NCI-H460 (cell line): ENCODE data around the gene RSF1. TPM values are rescaled to one million over a fixed set of nuclear protein-coding genes. Genes with fewer than 3 reads are reported as not detected.
"Not testable (repeated sequence)": the region's sequence is repeated elsewhere in the genome, so short reads cannot be mapped to it uniquely, and the experiment has no call there.

Experiments used
- DNase-seq: peaks from one replicate; pipeline ENCODE4 v3.0.0-alpha.2; 2016; ENCODE audit warnings: low read depth; ENCODE audit errors: extremely low read depth
- polyA plus RNA-seq: library from polyadenylated mRNA; depleted of rRNA; stranded (reverse); fragments of >200 nt; gene quantifications from 2 replicates; pipeline ENCODE4 v1.2.3, GENCODE V29; 2014; cell fraction: nucleus; rRNA removed
- total RNA-seq: library from RNA; depleted of rRNA; stranded (reverse); fragments of >200 nt; shearing (Covaris generic); gene quantifications from 2 replicates; pipeline ENCODE4 v1.2.3, GENCODE V29; 2014; rRNA removed

RSF1 gene
- total RNA-seq = 18.4 and 19.2 TPM in 2 replicates
- polyA plus RNA-seq = 1.4 and 6.0 TPM in 2 replicates

- peak; percentile 95 for DNase-seq
Measured at GRCh38 chr11:77820565-77821348, at the start of gene RSF1, which contains the start of gene AAMDC. TSS of gene RSF1 (minus strand) at chr11:77820722. CDS start at chr11:77820714, 8 bp downstream. TSS of gene AAMDC (plus strand) at chr11:77821144. CDS start at chr11:77842497, 21,353 bp downstream.

GRCh38 chr11:77868744-77869143, 48.2 kb upstream of the RSF1 start:
- DNase-seq = no peak

DNA sequence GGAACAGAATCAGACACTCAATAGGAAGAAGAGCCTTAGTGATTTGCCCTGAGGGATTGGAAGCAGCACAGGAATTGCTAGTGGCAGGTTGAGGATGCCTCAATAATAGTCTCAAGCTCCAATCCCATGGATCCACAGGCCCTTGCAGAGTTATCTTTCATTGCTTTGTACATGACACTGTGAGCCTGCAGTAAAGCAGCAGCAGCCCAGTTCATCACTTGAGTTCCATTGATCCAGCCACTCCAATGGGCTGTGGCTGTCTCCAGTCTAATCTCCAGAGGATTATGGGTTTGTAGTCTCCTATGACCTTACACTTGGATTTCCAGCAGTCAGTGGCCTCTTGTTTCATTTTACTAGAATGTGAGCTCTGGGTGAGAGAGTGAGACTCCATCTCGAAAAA, 45.8 kb upstream of the RSF1 start:
- DNase-seq = no peak

GRCh38 chr11:77865805-77866204, 45.3 kb upstream of the RSF1 start:
- DNase-seq = no peak

DNA sequence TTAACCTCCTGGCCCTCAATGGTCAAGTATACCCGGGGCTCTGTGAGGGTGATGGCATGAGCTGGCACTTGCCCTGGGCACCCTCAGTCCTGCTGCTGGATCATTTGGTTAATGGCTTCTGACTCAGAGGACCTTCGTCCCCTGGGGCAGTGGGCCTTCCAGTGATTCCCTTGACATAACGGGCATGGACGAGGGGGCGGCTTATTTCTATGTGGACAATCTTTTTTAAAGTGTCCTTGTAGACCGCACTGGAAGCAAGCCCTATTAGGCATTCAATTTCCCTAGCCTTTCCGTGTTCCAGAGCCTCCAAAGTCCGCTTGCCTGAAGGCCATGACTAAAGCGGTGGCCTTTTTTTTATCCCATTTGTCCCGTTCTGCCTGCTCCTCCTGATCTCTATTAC, 40.9 kb upstream of the RSF1 start:
- not testable (repeated sequence) for DNase-seq

- not testable (repeated sequence) for DNase-seq
Measured at GRCh38 chr11:77857906-77858457, 37.5 kb upstream of the RSF1 start.

DNA sequence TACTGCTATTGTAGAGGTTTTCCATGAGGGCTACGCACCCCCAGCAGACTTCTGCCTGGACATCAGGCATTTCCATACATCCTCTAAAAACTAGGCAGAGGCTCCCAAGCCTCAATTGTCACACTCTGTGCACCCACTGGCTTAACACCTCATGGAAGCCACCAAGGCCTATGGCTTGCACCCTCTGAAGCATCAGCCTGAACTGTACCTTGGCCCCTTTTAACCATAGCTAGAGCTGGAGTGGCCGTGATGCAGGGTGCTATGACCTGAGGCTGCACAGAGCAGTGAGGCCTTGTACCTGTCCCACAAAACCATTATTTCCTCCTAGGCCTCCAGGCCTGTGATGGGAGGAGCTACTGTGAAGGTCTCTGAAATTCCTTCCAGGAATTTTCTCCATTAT, 34.3 kb upstream of the RSF1 start:
- DNase-seq = no peak

DNA sequence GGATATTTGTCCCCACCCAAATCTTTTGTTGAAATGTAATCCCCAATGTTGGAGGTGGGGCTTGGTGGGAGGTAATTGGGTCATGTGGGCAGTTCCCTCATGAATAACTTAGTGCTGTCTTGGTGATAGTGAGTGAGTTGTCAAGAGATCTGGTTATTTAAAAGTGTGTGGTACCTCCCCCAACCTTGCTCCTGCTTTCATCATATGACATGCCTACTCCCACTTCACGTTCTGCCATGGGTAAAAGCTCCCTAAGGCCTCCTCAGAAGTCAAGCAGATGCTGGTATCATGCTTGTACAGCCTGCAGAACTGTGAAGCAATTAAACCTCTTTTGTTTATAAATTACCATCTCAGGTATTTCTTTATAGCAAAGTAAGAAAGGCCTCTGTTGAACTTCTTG, 31.0 kb upstream of the RSF1 start:
- DNase-seq = no peak

GRCh38 chr11:77843700-77844099, 23.2 kb upstream of the RSF1 start:
- not testable (repeated sequence) for DNase-seq

GRCh38 chr11:77842441-77843121, 22.1 kb upstream of the RSF1 start:
- no peak for DNase-seq

DNA sequence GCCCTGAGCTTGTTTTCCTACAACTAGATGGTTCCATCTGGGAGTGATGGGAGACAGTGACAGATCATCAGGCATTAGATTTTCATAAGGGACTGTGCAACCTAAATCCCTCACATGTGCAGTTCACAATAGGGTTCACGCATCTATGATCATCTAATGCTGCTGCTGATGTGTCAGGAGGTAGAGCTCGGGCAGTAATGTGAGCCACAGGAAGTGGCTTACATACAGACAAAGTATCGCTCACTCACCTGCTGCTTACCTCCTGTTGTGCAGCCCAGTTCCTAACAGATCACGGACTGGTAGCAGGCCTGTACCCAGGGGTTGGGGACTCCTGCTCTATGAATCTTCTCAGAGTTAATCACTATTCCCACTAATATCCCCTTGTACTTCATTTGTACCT, 12.8 kb upstream of the RSF1 start:
- DNase-seq = no peak

DNA sequence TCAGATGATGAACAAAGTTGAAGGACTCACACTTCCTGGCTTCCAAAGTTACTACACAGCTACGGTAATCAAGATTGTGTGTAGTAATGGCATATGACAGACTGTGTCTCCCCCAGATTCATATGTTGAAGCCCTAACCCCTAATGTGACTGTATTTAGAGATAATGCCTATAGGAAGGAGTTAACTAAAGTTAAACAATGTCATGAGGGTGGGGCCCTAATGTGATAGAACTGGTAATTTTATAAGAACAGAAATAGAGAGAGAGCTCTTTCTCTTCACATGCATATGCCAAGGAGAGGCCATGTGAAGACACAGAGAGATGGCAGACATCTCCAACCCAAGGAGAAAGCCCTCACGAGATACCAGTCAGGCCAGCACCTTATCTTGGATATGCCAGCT, 8.4 kb upstream of the RSF1 start:
- DNase-seq = no peak

DNA sequence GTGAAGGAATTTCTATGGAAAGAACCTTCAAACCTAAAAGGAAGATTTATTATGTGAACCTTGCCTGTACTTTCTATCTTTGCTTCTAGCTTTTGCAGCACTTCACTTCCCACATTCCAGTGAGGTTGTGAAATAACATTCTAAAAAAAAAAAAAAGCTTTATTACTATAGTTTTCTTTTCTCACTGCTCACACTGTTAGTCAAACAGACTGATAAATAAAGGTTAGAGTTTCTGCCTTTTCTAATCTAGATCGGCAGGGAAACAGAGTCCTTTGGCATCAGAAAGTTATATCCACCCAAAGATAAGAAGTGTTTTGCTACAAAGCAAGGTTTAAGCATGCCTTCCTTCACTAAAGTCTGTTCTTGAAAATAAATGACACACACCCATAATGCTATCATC, 3.3 kb upstream of the RSF1 start:
- DNase-seq = no peak

- DNase-seq = not testable (repeated sequence)
Measured at GRCh38 chr11:77822126-77822525, 1.6 kb upstream of the RSF1 start.

DNA sequence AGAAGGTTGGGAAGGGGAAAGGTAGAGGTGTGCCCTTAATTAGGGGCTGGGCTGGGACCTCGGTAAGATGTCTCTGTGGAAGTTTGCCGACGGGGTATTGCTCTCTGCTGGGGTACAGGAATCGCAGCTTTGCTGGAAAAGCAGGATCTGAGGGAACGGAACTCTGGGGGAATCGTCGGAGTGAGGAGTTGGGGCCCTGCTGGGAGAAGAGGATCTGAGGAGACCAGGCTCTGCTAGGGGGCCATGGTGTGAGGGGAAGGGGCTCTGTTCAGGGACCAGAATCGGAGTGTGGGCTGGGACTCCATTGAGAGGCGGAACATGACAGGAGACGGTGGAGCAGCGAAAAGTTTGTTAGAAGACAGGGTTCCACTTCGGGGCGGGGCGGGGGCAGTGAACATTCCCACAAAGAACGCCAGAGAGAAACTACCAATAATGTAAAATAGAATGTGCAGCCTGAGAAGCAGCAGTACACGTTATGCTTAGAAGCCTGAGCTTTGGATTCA, 878 bp upstream of the RSF1 start:
- no peak for DNase-seq

- no peak for DNase-seq
Measured at GRCh38 chr11:77819921-77820564, 479 bp downstream of the RSF1 start.

DNA sequence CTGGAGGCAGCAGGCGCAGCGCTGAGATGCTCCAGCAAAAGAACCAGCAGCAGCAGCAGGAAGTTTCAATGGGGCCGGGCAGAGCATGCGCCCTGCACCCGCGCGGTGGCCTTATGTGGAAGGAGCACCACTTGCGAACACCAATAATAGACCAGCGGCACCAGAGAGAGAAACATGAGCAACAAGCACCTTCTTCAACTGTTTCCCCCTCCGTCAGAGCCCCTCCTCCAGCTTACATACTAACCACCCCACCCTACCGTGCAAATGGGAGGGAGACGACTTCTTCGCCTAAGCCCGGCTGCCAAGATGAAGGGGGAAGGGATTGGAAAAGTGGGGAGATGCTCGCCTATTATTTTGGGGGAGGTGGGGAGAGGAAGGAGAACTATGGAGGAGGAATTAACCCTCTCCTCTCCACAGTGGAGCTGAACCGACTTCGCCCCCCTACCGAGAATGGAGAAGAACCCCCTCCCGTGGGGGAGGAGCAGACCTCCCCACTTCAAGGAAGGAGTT, 1.1 kb downstream of the RSF1 start:
- DNase-seq = peak; percentile 49

DNA sequence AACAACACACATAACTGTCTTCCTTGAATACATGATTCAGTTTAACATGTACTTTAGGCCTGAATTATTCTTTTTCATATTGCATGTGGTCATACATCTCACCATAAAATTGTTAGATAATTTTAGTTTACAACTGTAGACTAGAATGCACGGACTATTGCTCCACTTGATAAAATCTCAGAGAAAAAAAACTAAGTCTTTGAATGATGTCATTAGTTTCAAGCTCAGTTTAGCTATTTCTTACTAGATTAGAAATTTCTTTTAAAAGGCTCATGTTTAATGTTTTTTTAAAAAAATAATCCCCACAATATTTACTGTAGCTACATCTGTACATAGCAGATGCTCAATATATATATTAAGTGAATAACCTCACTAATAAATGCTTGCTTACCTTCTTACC, 5.1 kb downstream of the RSF1 start:
- no peak for DNase-seq

GRCh38 chr11:77814848-77815247, 5.7 kb downstream of the RSF1 start:
- DNase-seq = no peak

DNA sequence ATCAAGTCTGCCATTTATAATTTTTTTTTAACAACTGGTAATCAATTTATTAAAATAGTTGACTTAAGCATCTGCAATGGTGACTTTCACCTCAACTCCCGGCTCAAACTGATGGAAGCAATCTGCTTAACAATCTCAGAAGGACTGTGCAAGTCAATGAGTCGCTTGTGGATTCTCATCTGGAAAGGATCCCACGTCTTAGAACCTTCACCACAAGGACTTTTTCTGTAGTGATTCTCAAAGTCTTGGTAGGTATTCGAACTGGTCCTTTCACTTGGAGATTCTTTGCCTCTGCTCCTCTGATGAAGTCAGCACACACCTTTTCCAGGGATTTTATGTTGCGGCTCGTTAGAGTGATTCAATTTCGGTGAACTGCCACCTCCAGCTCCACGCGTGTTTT, 7.3 kb downstream of the RSF1 start:
- no peak for DNase-seq

DNA sequence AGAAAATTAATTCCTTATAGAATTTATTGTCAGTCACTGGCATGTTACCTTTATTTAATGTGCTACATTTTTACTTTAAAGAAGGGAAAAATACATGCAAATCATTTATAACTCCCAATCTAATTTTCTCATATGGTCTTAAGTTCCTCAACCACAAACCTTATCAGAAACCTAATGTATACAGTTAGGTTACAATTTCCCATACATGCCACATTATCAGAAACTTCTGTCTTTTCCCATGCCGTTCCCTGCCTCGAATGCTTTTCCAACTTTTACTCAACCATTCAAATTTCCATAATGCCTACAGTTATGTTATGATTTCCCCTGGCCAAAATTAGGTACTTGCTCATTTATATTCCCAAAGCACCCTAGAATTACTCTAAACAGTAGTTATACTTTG, 13.5 kb downstream of the RSF1 start:
- no peak for DNase-seq
